H1 (cell line): ENCODE data around the gene DVL1. TPM values are rescaled to one million over a fixed set of nuclear protein-coding genes. Genes with fewer than 3 reads are reported as not detected.
A peak's percentile ranks its signal among the peaks of the same experiment; 100 is the strongest.

Experiments
- CTCF ChIA-PET: fragments of 300-600 bp; sonication (Branson Sonifier 250); formaldehyde crosslinking; loops from one replicate; lab custom pipeline; 2021; ENCODE audit not compliant: partially characterized antibody; lab: Charles Lee
- POLR2A ChIA-PET: fragments of 300-600 bp; sonication (Branson Sonifier 250); formaldehyde crosslinking; loops from one replicate; lab custom pipeline; 2021; ENCODE audit warnings: inconsistent platforms; ENCODE audit not compliant: partially characterized antibody; lab: Charles Lee
- DNase-seq, 2 experiments: peaks; one replicate each; pipeline versions ENCODE4 v3.0.0 to v3.0.0-alpha.2; 2010 to 2022; ENCODE audit warnings: low spot score in 2 of 2, low read depth in 1 of 2, mixed read lengths in 1 of 2
- FAIRE-seq: peaks from 2 replicates; lab custom pipeline; 2011; peaks lifted over from hg19 to GRCh38; lab: Jason Lieb, UNC
- H2AFZ ChIP-seq: 2 replicates; pipeline ENCODE4 v1.8.1; 2012; ENCODE audit warnings: low read length, inconsistent platforms
- H2AK5ac ChIP-seq: 2 replicates; pipeline ENCODE4 v1.6.1; 2013; ENCODE audit warnings: low read depth, low read length
- H2BK120ac ChIP-seq: replicated peaks from 2 replicates; pipeline ENCODE3; 2013; ENCODE audit warnings: low read depth, low read length, inconsistent platforms
- H2BK12ac ChIP-seq: 2 replicates; pipeline ENCODE4 v1.6.1; 2013; ENCODE audit warnings: low read depth, low read length
- H2BK15ac ChIP-seq: 2 replicates; pipeline ENCODE4 v1.6.1; 2013; ENCODE audit warnings: low read length
- H2BK20ac ChIP-seq: 2 replicates; pipeline ENCODE4 v1.6.1; 2013; ENCODE audit warnings: low read length
- H2BK5ac ChIP-seq: 2 replicates; pipeline ENCODE4 v1.6.1; 2013; ENCODE audit warnings: low read depth, low read length
- H3K14ac ChIP-seq: 2 replicates; pipeline ENCODE4 v1.6.1; 2013; ENCODE audit warnings: inconsistent platforms; ENCODE audit not compliant: insufficient read length
- H3K18ac ChIP-seq: 2 replicates; pipeline ENCODE4 v1.6.1; 2013; ENCODE audit warnings: low read length; ENCODE audit errors: extremely low read depth
- H3K23ac ChIP-seq: 2 replicates; pipeline ENCODE4 v1.6.1; 2013; ENCODE audit warnings: inconsistent platforms; ENCODE audit not compliant: insufficient read length
- H3K23me2 ChIP-seq: 2 replicates; pipeline ENCODE4 v1.6.1; 2013; ENCODE audit warnings: low read depth, low read length
- H3K27ac ChIP-seq: 2 replicates; pipeline ENCODE4 v1.6.1; 2011; ENCODE audit warnings: low read depth, low read length, inconsistent platforms
- H3K27me3 ChIP-seq, 4 experiments: replicated peaks in 1 of 4; 1 replicate in 1 of 4; 2 replicates in 3 of 4; pipeline versions ENCODE4 v1.6.1 to v1.8.1; 2011 to 2013; ENCODE audit warnings: low read length in 3 of 4, mild to moderate bottlenecking in 3 of 4, inconsistent platforms in 2 of 4, mixed read lengths in 2 of 4, moderate library complexity in 1 of 4; ENCODE audit not compliant: control insufficient read depth in 3 of 4, insufficient read depth in 3 of 4; ENCODE audit errors: extremely low read depth in 1 of 4
- H3K36me3 ChIP-seq, 4 experiments: 2 replicates each; pipeline versions ENCODE4 v1.6.1 to v1.8.1; 2011 to 2013; ENCODE audit warnings: mild to moderate bottlenecking in 4 of 4, low read length in 3 of 4, moderate library complexity in 2 of 4, control low read depth in 1 of 4, inconsistent platforms in 1 of 4; ENCODE audit not compliant: insufficient read depth in 4 of 4, control insufficient read depth in 2 of 4
- H3K4ac ChIP-seq: replicated peaks from 2 replicates; pipeline ENCODE3; 2013; ENCODE audit warnings: low read length, low read depth, mixed read lengths, inconsistent platforms; ENCODE audit not compliant: insufficient read length
- H3K4me1 ChIP-seq, 4 experiments: replicated peaks in 1 of 4; 1 replicate in 1 of 4; 2 replicates in 3 of 4; pipeline versions ENCODE4 v1.6.1 to v1.8.1; 2011 to 2013; ENCODE audit warnings: low read length in 3 of 4, inconsistent platforms in 2 of 4, mixed read lengths in 1 of 4; ENCODE audit not compliant: insufficient read depth in 4 of 4, control insufficient read depth in 3 of 4
- H3K4me2 ChIP-seq, 2 experiments: 2 replicates each; pipeline versions ENCODE4 v1.6.1 to v1.8.1; 2011 to 2013; ENCODE audit warnings: low read depth in 2 of 2, low read length in 2 of 2, control low read depth in 1 of 2, inconsistent platforms in 1 of 2, mild to moderate bottlenecking in 1 of 2; ENCODE audit not compliant: insufficient read depth in 1 of 2
- H3K4me3 ChIP-seq, 4 experiments: fragments of 200-600, 300-600 bp in 1 of 4; sonication (generic), shearing (Covaris generic), sonication (Bioruptor Twin) in 1 of 4; 2 replicates each; pipeline versions ENCODE4 v1.5.1 to v1.8.1; 2011 to 2016; ENCODE audit warnings: low read length in 4 of 4, low read depth in 3 of 4, control low read depth in 2 of 4, inconsistent platforms in 2 of 4, mild to moderate bottlenecking in 2 of 4, mixed read lengths in 1 of 4, moderate library complexity in 1 of 4; ENCODE audit not compliant: insufficient read depth in 2 of 4; ENCODE audit errors: extremely low read depth in 1 of 4
- H3K56ac ChIP-seq: replicated peaks from 2 replicates; pipeline ENCODE3; 2013; ENCODE audit warnings: low read depth, mild to moderate bottlenecking, mixed read lengths, low read length, inconsistent platforms; ENCODE audit not compliant: insufficient read length
- H3K79me1 ChIP-seq: 2 replicates; pipeline ENCODE4 v1.6.1; 2013; ENCODE audit warnings: low read depth, low read length, control low read depth
- H3K79me2 ChIP-seq, 2 experiments: 2 replicates each; pipeline versions ENCODE4 v1.6.1 to v1.8.1; 2012 to 2013; ENCODE audit warnings: low read length in 2 of 2, mild to moderate bottlenecking in 2 of 2, inconsistent platforms in 1 of 2; ENCODE audit not compliant: insufficient read depth in 2 of 2, control insufficient read depth in 1 of 2
- H3K9ac ChIP-seq, 4 experiments: replicated peaks in 1 of 4; 1 replicate in 1 of 4; 2 replicates in 3 of 4; pipeline versions ENCODE4 v1.6.1 to v1.8.1; 2011 to 2013; ENCODE audit warnings: low read depth in 3 of 4, low read length in 3 of 4, control low read depth in 2 of 4, mild to moderate bottlenecking in 2 of 4, moderate library complexity in 2 of 4, inconsistent platforms in 1 of 4; ENCODE audit errors: extremely low read depth in 1 of 4
- H3K9me3 ChIP-seq, 2 experiments: 2 replicates each; pipeline versions ENCODE4 v1.6.1 to v1.8.1; 2012 to 2013; ENCODE audit warnings: mild to moderate bottlenecking in 2 of 2, moderate library complexity in 2 of 2, control low read depth in 1 of 2, inconsistent platforms in 1 of 2, low read depth in 1 of 2, low read length in 1 of 2, mixed read lengths in 1 of 2; ENCODE audit not compliant: insufficient read depth in 2 of 2
- H4K20me1 ChIP-seq, 2 experiments: replicated peaks in 1 of 2; 2 replicates each; pipeline versions ENCODE3 to v1.8.1; 2011 to 2013; ENCODE audit warnings: inconsistent platforms in 2 of 2, low read length in 2 of 2, mild to moderate bottlenecking in 1 of 2; ENCODE audit not compliant: insufficient read depth in 2 of 2, control insufficient read depth in 1 of 2
- H4K5ac ChIP-seq: 2 replicates; pipeline ENCODE4 v1.6.1; 2013; ENCODE audit warnings: low read length, low read depth, mixed read lengths, inconsistent platforms; ENCODE audit not compliant: insufficient read length
- H4K8ac ChIP-seq: 2 replicates; pipeline ENCODE4 v1.8.0; 2013; ENCODE audit warnings: mild to moderate bottlenecking, moderate library complexity, low read length, inconsistent platforms; ENCODE audit not compliant: insufficient read depth; ENCODE audit errors: extremely low read depth
- H4K91ac ChIP-seq: replicated peaks from 2 replicates; pipeline ENCODE3; 2013; ENCODE audit warnings: low read length, mixed read lengths, inconsistent platforms; ENCODE audit not compliant: insufficient read length
- MAFK ChIP-seq: IDR thresholded peaks from 2 replicates; pipeline ENCODE4 v1.6.1; 2012; ENCODE audit warnings: low read depth, mild to moderate bottlenecking, improper control_type of control experiment, low read length
- WGBS, 2 experiments: shearing (Covaris generic) in 1 of 2; methylation state at CpG; one replicate each; pipeline versions ENCODE4 v1.1.6 to v1.1.7; 2013 to 2015; ENCODE audit warnings: low lambda C conversion rate in 2 of 2, mixed read lengths in 2 of 2, inconsistent platforms in 1 of 2, low coverage in 1 of 2, missing lambda C conversion rate in 1 of 2; ENCODE audit not compliant: insufficient replicate concordance in 2 of 2, insufficient coverage in 1 of 2, insufficient read length in 1 of 2; ENCODE audit errors: extremely low coverage in 1 of 2, missing lambda C conversion rate in 1 of 2; 5-methylcytosine and 5-hydroxymethylcytosine counted together
- polyA plus RNA-seq, 7 experiments: library from polyadenylated mRNA; depleted of rRNA in 3 of 7; stranded (reverse) in 5 of 7; unstranded in 2 of 7; fragments of >200 nt in 5 of 7; fragments of 200-250 nt in 2 of 7; gene quantifications; 1 replicate in 5 of 7; 2 replicates in 1 of 7; 4 replicates in 1 of 7; pipeline versions ENCODE4 v1.2.1 to v1.2.3, GENCODE V29; 2011 to 2013; ENCODE audit warnings: missing spikeins in 2 of 7, mixed read lengths in 2 of 7
- total RNA-seq: library from RNA; stranded (reverse); fragmentation: NEBNext Ultra II Directional; extraction: Animal tissue kit (Norgen Biotek cat#: 25700); gene quantifications from 2 replicates; pipeline ENCODE4 v1.2.1, GENCODE V29; 2021
- TF ChIP-seq, protein P1 (sequence below): IDR thresholded peaks from 2 replicates; pipeline ENCODE4 v1.6.1; 2012; ENCODE audit warnings: inconsistent platforms

The DVL1 gene
- total and polyA plus RNA-seq, 2 of the 8 experiments (the other 6 are each of a cell fraction or from before 2014, with no cell fraction given) = 39.4 to 58.9 TPM

DNA sequence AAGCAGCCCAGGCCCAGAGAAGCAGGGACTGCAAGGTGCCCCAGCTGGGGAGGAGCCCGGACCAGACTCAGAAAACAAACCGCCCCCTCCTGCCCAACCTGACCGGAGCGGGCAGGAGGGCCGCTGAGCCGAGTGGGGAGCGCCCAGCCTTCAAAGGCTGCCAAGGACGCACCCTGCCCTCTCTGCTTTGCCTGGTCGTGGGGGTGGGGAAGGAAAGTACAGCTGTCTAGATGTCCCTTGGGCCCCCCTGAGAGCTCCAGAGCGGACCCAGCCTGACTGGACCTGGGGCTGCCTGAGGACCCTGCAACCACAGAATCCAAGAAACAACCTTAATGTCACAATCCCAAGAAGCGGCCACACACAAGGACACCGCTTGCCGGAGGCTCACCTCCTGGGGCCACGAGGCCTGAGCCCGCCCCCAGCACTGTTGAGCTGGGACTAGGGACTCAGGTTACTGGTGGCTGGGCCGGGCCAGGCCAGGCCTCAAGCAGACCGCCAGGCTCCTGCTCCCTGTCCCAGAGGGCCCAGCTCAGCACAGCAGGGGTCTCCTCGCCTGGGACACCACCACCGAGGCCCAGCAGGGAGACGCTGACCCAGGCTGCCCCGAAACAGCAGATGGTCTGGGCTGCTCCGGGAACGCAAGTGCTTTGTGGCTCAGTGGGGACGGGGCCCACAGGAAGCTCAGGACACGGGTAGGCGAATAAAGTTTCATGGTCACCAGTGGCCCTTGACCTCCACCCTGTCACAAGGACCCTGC, 1.4 kb downstream of the DVL1 start:
- peaks cover 17% of the 10 kb centered on the region for H3K79me1 ChIP-seq
- H3K18ac ChIP-seq = no peak overlapping the region; the same call in none of the 2 replicates
- H4K91ac ChIP-seq = no peak overlapping the region
- H3K23ac ChIP-seq = no peak overlapping the region
- H4K5ac ChIP-seq = no peak overlapping the region
- no peak for FAIRE-seq
- no peaks in the 10 kb centered on the region for H3K36me3 ChIP-seq
- no peak overlapping the region for H3K4ac ChIP-seq
- ChIA-PET POLR2A (interaction anchor here (0.7 to 2.3 kb wide), 15 partner anchors 13 to 91 kb away, joined by 3 to 13 read pairs (median 4); partner anchors contain the start of genes AURKAIP1, CCNL2 and TAS1R3), CTCF (interaction anchor here (0.6 to 2.1 kb wide), 21 partner anchors 9 to 1034 kb away, joined by 3 to 15 read pairs (median 3); partner anchors contain the start of gene AURKAIP1)
- H2BK20ac ChIP-seq = no peak overlapping the region
- no peak overlapping the region for H2BK15ac ChIP-seq
- peaks cover 0 to 28% of the 10 kb centered on the region in 2 experiments; a peak in 3 of 4 replicates for H3K79me2 ChIP-seq
- peak overlapping the region; percentile 68; the same call in 1 of the 2 replicates for H4K8ac ChIP-seq
- peak in 1 of 2 experiments; percentile 78 for DNase-seq
- no peaks in the 10 kb centered on the region for H3K27me3 ChIP-seq
- H3K27ac ChIP-seq = no peak overlapping the region; the same call in 1 of the 2 replicates
- H3K9ac ChIP-seq = peak overlapping the region in 1 of 4 experiments; percentile 49; a peak in 3 of 7 replicates
- H3K4me1 ChIP-seq = peaks cover 0 to 31% (median 19%) of the 10 kb centered on the region in 4 experiments; a peak in 5 of 7 replicates
- TF ChIP-seq MAFK = no peak
- TF ChIP-seq, protein P1, sequence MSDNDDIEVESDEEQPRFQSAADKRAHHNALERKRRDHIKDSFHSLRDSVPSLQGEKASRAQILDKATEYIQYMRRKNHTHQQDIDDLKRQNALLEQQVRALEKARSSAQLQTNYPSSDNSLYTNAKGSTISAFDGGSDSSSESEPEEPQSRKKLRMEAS = peak; percentile 14; the same call in 1 of the 2 replicates
- peak overlapping the region; percentile 60 to 84 (median 65) for H3K4me3 ChIP-seq
- H2BK120ac ChIP-seq = no peak overlapping the region
- peaks cover 16 to 40% of the 10 kb centered on the region in 2 experiments for H4K20me1 ChIP-seq
- peaks cover 14% of the 10 kb centered on the region; the same call in 1 of the 2 replicates for H3K23me2 ChIP-seq
- no peaks in the 10 kb centered on the region for H3K9me3 ChIP-seq
- H2AFZ ChIP-seq = no peak overlapping the region
- WGBS, 2 experiments = 40% methylated on average over 25 of the region's 26 CpGs; no CpG with 5 or more reads in 1 of the 2 experiments
- peak overlapping the region; percentile 75 to 78 for H3K4me2 ChIP-seq
- peak overlapping the region; percentile 7; the same call in 1 of the 2 replicates for H2BK5ac ChIP-seq
- H2BK12ac ChIP-seq = no peak overlapping the region
- no peak overlapping the region for H3K14ac ChIP-seq
- no peak overlapping the region for H3K56ac ChIP-seq
- no peak overlapping the region for H2AK5ac ChIP-seq
